Suprapubic skin (tissue), 4 donors: ENCODE measurements around the gene PCNT.

Experiments
- CTCF ChIP-seq, 2 donors: fragments of 200-600 bp in 1 of 2; fragments of 450-650 bp in 1 of 2; sonication (generic) in 1 of 2; IDR thresholded peaks; one replicate each; pipeline ENCODE4 v1.5.1; 2016 to 2019; ENCODE audit warnings: antibody characterized with exemption in 2 of 2, mild to moderate bottlenecking in 1 of 2, moderate library complexity in 1 of 2
- EP300 ChIP-seq: sonication (generic); formaldehyde crosslinking; IDR thresholded peaks from one replicate; pipeline ENCODE4 v1.6.1; 2017; ENCODE audit warnings: antibody characterized with exemption
- POLR2A ChIP-seq, 2 donors: fragments of 450-650 bp; IDR thresholded peaks; one replicate each; pipeline ENCODE4 v1.6.1; 2017; ENCODE audit warnings: antibody characterized with exemption in 2 of 2, mild to moderate bottlenecking in 2 of 2, moderate library complexity in 2 of 2
- POLR2AphosphoS5 ChIP-seq, 3 donors: sonication (generic); formaldehyde crosslinking; IDR thresholded peaks; one replicate each; pipeline ENCODE4 v1.6.1; 2017; ENCODE audit warnings: antibody characterized with exemption in 3 of 3

GRCh38 chr21:46391773-46392172, 67.8 kb downstream of the PCNT start:
- no peak for TF ChIP-seq CTCF (IDR thresholded peaks at IDR 0.05)
- no peak for TF ChIP-seq POLR2AphosphoS5 (IDR thresholded peaks at IDR 0.05)
- TF ChIP-seq POLR2A (IDR thresholded peaks at IDR 0.05): no peak
- no peak for TF ChIP-seq EP300
